GM23338 (cell line): ENCODE data around the gene C1QTNF4. TPM values are rescaled to one million over a fixed set of nuclear protein-coding genes. Genes with fewer than 3 reads are reported as not detected.

ENCODE experiments used
- ATAC-seq: fragments of 200-7000 bp; cut with Tn5 transposase; 3 replicates; pipeline ENCODE4 v1.9.1; 2020
- DNase-seq: peaks from one replicate; pipeline ENCODE4 v3.0.0-alpha.2; 2015; ENCODE audit warnings: low spot score
- H2AFZ ChIP-seq: fragments of 200-600 bp; sonication (generic); 2 replicates; pipeline ENCODE4 v1.8.0; 2016; ENCODE audit warnings: antibody characterized with exemption, mild to moderate bottlenecking, moderate library complexity
- H3F3A ChIP-seq: fragments of 200-600 bp; sonication (generic); replicated peaks from 2 replicates; pipeline ENCODE4 v1.8.0; 2017; ENCODE audit warnings: antibody characterized with exemption, mixed run types, low read depth
- H3K27ac ChIP-seq: fragments of 200-600 bp; sonication (generic); 2 replicates; pipeline ENCODE4 v1.6.1; 2016; ENCODE audit warnings: low read depth
- H3K27me3 ChIP-seq: fragments of 200-600 bp; sonication (generic); 2 replicates; pipeline ENCODE4 v1.8.0; 2016; ENCODE audit warnings: mild to moderate bottlenecking, mixed run types, moderate library complexity; ENCODE audit not compliant: insufficient read depth
- H3K36me3 ChIP-seq: fragments of 200-600 bp; sonication (generic); 2 replicates; pipeline ENCODE4 v1.8.0; 2016; ENCODE audit warnings: mild to moderate bottlenecking; ENCODE audit not compliant: insufficient read depth
- H3K4me1 ChIP-seq: fragments of 200-600 bp; sonication (generic); 2 replicates; pipeline ENCODE4 v1.8.0; 2016; ENCODE audit warnings: mild to moderate bottlenecking, moderate library complexity; ENCODE audit not compliant: insufficient read depth
- H3K4me2 ChIP-seq: fragments of 200-600 bp; sonication (generic); 2 replicates; pipeline ENCODE4 v1.7.1; 2017; ENCODE audit warnings: mixed run types
- H3K4me3 ChIP-seq: fragments of 200-600 bp; sonication (generic); 2 replicates; pipeline ENCODE4 v1.6.1; 2016; ENCODE audit warnings: mixed run types
- H3K79me2 ChIP-seq: fragments of 200-600 bp; sonication (generic); replicated peaks from 2 replicates; pipeline ENCODE4 v1.8.0; 2017; ENCODE audit warnings: mild to moderate bottlenecking; ENCODE audit not compliant: insufficient read depth
- H3K9me2 ChIP-seq: fragments of 200-600 bp; sonication (generic); 2 replicates; pipeline ENCODE4 v1.8.0; 2017; ENCODE audit not compliant: insufficient read depth
- H4K20me1 ChIP-seq: fragments of 200-600 bp; sonication (generic); replicated peaks from 2 replicates; pipeline ENCODE4 v1.8.0; 2017; ENCODE audit warnings: mild to moderate bottlenecking; ENCODE audit not compliant: insufficient read depth
- H3K27ac Mint-ChIP-seq: 2 replicates; pipeline ENCODE4 v1.8.0; 2020; ENCODE audit warnings: inconsistent platforms, mild to moderate bottlenecking, moderate library complexity, mixed read lengths
- H3K27me3 Mint-ChIP-seq: 3 replicates; pipeline ENCODE4 v1.8.0; 2022; ENCODE audit warnings: low read depth, mild to moderate bottlenecking, moderate library complexity, mixed read lengths, inconsistent platforms; ENCODE audit not compliant: insufficient read depth, poor library complexity
- H3K36me3 Mint-ChIP-seq: 3 replicates; pipeline ENCODE4 v1.8.0; 2021; ENCODE audit warnings: low read depth, mild to moderate bottlenecking, inconsistent platforms, moderate library complexity, mixed read lengths
- H3K4me1 Mint-ChIP-seq: 3 replicates; pipeline ENCODE4 v1.8.0; 2020; ENCODE audit warnings: mild to moderate bottlenecking, inconsistent platforms, mixed read lengths
- H3K4me3 Mint-ChIP-seq: 3 replicates; pipeline ENCODE4 v1.8.0; 2021; ENCODE audit warnings: moderate library complexity, mild to moderate bottlenecking, inconsistent platforms, mixed read lengths
- H3K9me3 Mint-ChIP-seq: 3 replicates; pipeline ENCODE4 v1.8.0; 2020; ENCODE audit warnings: moderate library complexity, mild to moderate bottlenecking, inconsistent platforms, mixed read lengths
- CREB1 ChIP-seq: fragments of 250-450 bp; sonication (Bioruptor Pico); IDR thresholded peaks from 2 replicates; pipeline ENCODE4 v1.5.0; 2020; ENCODE audit warnings: low read depth, mild to moderate bottlenecking, moderate library complexity
- CTCF ChIP-seq, 2 experiments: fragments of 200-600 bp in 1 of 2; sonication (generic) in 1 of 2; conservative IDR thresholded peaks; 2 replicates each; pipeline versions ENCODE4 v1.5.1 to v1.6.1; 2016 to 2017; ENCODE audit warnings: antibody characterized with exemption in 2 of 2, low read depth in 2 of 2, mild to moderate bottlenecking in 2 of 2, moderate library complexity in 1 of 2
- EZH2 ChIP-seq: fragments of 200-600 bp; sonication (generic); IDR thresholded peaks from one replicate; pipeline ENCODE4 v1.8.0; 2017; ENCODE audit warnings: antibody characterized with exemption, mild to moderate bottlenecking, low read depth; ENCODE audit not compliant: unreplicated experiment
- JUNB ChIP-seq: IDR thresholded peaks from one replicate; pipeline ENCODE4 v1.6.1; 2016; ENCODE audit warnings: antibody characterized with exemption; ENCODE audit not compliant: unreplicated experiment
- POLR2AphosphoS5 ChIP-seq: IDR thresholded peaks from 2 replicates; pipeline ENCODE4 v1.6.1; 2016; ENCODE audit warnings: antibody characterized with exemption, low read depth
- STAT1 ChIP-seq: IDR thresholded peaks from one replicate; pipeline ENCODE4 v1.6.1; 2016; ENCODE audit warnings: antibody characterized with exemption; ENCODE audit not compliant: unreplicated experiment
- ZNF331 ChIP-seq: fragments of 250-450 bp; sonication (Bioruptor Pico); IDR thresholded peaks from 2 replicates; pipeline ENCODE4 v1.5.0; 2020; ENCODE audit warnings: low read depth, mild to moderate bottlenecking, moderate library complexity
- ZNF462 ChIP-seq: fragments of 250-450 bp; sonication (Bioruptor Pico); IDR thresholded peaks from 2 replicates; pipeline ENCODE4 v1.5.0; 2020; ENCODE audit warnings: mild to moderate bottlenecking, moderate library complexity
- polyA plus RNA-seq: library from polyadenylated mRNA; unstranded; fragments of >200 nt; fragmentation: Nextera tagmentation; extraction: Ambion mirVana; gene quantifications from 2 replicates; pipeline ENCODE4 v1.2.1, GENCODE V29; 2016
- total RNA-seq: library from RNA; depleted of rRNA; stranded (reverse); fragments of >200 nt; shearing (Covaris generic); gene quantifications from 2 replicates; pipeline ENCODE4 v1.2.3, GENCODE V29; 2014

C1QTNF4 gene
- total and polyA plus RNA-seq, 2 experiments from 2014 or later: 5.2 to 6.6 TPM

DNA sequence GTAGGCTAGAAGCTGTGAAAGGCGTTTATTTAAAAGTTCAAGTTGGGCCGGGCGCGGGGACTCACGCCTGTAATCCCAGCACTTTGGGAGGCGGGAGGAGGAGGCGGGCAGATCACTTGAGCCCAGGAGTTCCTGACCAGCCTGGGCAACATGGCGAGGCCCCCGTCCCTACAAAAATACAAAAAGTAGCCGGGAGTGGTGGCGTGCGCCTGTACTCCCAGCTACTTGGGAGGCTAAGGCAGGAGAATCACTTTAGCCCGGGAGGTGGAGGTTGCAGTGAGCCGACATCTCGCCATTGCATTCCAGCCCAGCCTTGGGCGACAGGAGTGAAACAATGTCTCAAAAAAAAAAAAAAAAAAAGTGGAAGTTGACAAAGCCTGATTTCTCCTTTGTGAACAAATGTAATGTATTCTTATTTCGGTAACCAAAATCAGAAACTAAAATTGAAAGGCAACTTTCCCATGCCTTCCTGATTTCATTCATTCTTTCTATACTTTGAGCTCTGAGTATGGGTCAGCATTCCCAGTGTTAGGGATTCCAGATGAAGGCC lies 28.0 kb downstream of the C1QTNF4 start (continued):
- no peak for TF ChIP-seq ZNF462 (CRISPR knock-in tag)
- TF ChIP-seq JUNB: no peak
- TF ChIP-seq EZH2: no peak
- no peak for TF ChIP-seq CTCF (conservative IDR thresholded peaks at IDR 0.05; ENCODE audit: low read depth in 2 of 2)

DNA sequence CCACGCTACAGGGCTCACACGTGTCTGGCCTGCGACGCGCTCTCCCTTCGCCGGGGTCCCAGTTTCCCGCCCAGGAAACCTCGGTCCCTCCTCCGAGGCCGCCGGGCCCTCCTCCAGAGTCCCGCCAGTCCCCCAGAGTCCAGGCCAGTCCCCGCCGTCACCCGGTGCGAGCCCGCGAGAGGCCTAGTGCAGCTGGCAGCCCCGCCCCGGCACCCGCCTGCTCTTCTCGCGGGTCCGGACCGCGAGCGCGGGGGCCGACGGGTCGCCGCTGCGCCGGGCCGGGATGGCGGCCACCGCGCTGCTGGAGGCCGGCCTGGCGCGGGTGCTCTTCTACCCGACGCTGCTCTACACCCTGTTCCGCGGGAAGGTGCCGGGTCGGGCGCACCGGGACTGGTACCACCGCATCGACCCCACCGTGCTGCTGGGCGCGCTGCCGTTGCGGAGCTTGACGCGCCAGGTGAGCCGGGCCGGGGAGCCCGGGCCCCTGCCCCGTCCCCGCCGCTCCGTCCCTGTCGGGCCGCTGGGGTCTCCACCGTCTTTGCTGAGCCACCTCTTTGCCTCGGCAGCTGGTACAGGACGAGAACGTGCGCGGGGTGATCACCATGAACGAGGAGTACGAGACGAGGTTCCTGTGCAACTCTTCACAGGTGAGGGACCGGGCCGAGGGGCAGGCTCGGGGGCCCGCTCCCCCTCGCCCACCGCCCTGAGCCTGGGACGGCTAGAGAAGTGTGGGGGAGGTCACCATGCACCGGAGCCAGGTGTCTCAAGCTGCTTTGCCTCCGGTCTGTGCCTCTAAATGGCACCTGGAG lies 28.7 kb downstream of the C1QTNF4 start, which contains the start of gene PTPMT1:
Gene PTPMT1 (plus strand): TSS at position 260 of the 809 bp plus-strand sequence. CDS start 24 bp downstream, at position 284.
- peaks cover 38% of the 10 kb centered on the region for H3K79me2 ChIP-seq
- peak within 1 kb of the TSS; percentile 98 for H3K4me2 ChIP-seq
- 0 out of 2 replicates have a peak, but pooled peaks cover 4% of the 10 kb centered on the region for H3F3A ChIP-seq
- H3K9me2 ChIP-seq: no peaks in the 10 kb centered on the region
- Mint-ChIP-seq H3K27ac (no peak within 1 kb of the TSS), H3K9me3 (peaks cover 2% of the 10 kb centered on the region; the same call in 1 of the 3 replicates), H3K36me3 (peaks cover 19% of the 10 kb centered on the region), H3K27me3 (peaks cover 8% of the 10 kb centered on the region), H3K4me1 (peaks cover 8% of the 10 kb centered on the region), H3K4me3 (peak within 1 kb of the TSS; percentile 88)
- H3K4me3 ChIP-seq: peak within 1 kb of the TSS; percentile 96
- peak within 1 kb of the TSS; percentile 98 for H2AFZ ChIP-seq
- peak; percentile 92 for ATAC-seq
- no peaks in the 10 kb centered on the region for H3K27me3 ChIP-seq
- no peaks in the 10 kb centered on the region for H3K36me3 ChIP-seq
- no peaks in the 10 kb centered on the region for H4K20me1 ChIP-seq
- DNase-seq: peak; percentile 87
- H3K4me1 ChIP-seq: peaks cover 6% of the 10 kb centered on the region; the same call in 1 of the 2 replicates
- H3K27ac ChIP-seq: no peak within 1 kb of the TSS
- TF ChIP-seq CREB1 (CRISPR knock-in tag) (peak; percentile 64; the same call in 1 of the 2 replicates), STAT1 (no peak), ZNF331 (CRISPR knock-in tag) (no peak), POLR2AphosphoS5 (peak; percentile 57)
